Astrocyte (in vitro differentiated cells and primary cell): ENCODE results near the gene ATP2B2. TPM values are rescaled to one million over a fixed set of nuclear protein-coding genes. Genes with fewer than 3 reads are reported as not detected.

Experiments
- DNase-seq: peaks from one replicate; pipeline ENCODE4 v3.0.0-alpha.2; 2010; ENCODE audit warnings: low read depth
- FAIRE-seq: peaks from 2 replicates; lab custom pipeline; 2011; peaks lifted over from hg19 to GRCh38; lab: Jason Lieb, UNC
- H2AFZ ChIP-seq: 2 replicates; pipeline ENCODE4 v1.6.0; 2012; ENCODE audit warnings: low read depth, low read length, inconsistent platforms
- H3K27ac ChIP-seq: 2 replicates; pipeline ENCODE4 v1.5.1; 2011; ENCODE audit warnings: low read depth, low read length, inconsistent platforms
- H3K27me3 ChIP-seq: 2 replicates; pipeline ENCODE4 v1.6.0; 2011; ENCODE audit warnings: low read length, inconsistent platforms; ENCODE audit not compliant: insufficient read depth
- H3K36me3 ChIP-seq: 2 replicates; pipeline ENCODE4 v1.5.1; 2011; ENCODE audit warnings: low read length, inconsistent platforms; ENCODE audit not compliant: insufficient read depth
- H3K4me1 ChIP-seq: 2 replicates; pipeline ENCODE4 v1.5.1; 2011; ENCODE audit warnings: low read length, inconsistent platforms; ENCODE audit not compliant: insufficient read depth
- H3K4me2 ChIP-seq: 2 replicates; pipeline ENCODE4 v1.6.0; 2012; ENCODE audit warnings: low read length, inconsistent platforms
- H3K4me3 ChIP-seq: 2 replicates; pipeline ENCODE4 v1.5.1; 2011; ENCODE audit warnings: low read depth, mild to moderate bottlenecking, low read length, inconsistent platforms; ENCODE audit not compliant: insufficient read depth
- H3K79me2 ChIP-seq: 2 replicates; pipeline ENCODE4 v1.6.0; 2012; ENCODE audit warnings: mild to moderate bottlenecking, low read length, inconsistent platforms; ENCODE audit not compliant: insufficient read depth
- H3K9ac ChIP-seq: 2 replicates; pipeline ENCODE4 v1.6.0; 2012; ENCODE audit warnings: mild to moderate bottlenecking, low read length, inconsistent platforms
- H3K9me3 ChIP-seq: 2 replicates; pipeline ENCODE4 v1.5.1; 2012; ENCODE audit warnings: low read depth, mild to moderate bottlenecking, low read length, inconsistent platforms; ENCODE audit not compliant: insufficient read depth
- H4K20me1 ChIP-seq: 2 replicates; pipeline ENCODE4 v1.6.0; 2012; ENCODE audit warnings: low read length, inconsistent platforms; ENCODE audit not compliant: insufficient read depth
- H3K27ac Mint-ChIP-seq: one replicate; pipeline ENCODE4 v1.8.0; 2021; ENCODE audit warnings: mild to moderate bottlenecking, mixed read lengths; ENCODE audit not compliant: unreplicated experiment
- H3K27me3 Mint-ChIP-seq: one replicate; pipeline ENCODE4 v1.8.0; 2021; ENCODE audit warnings: low read depth, mixed read lengths; ENCODE audit not compliant: unreplicated experiment
- H3K36me3 Mint-ChIP-seq: one replicate; pipeline ENCODE4 v1.8.0; 2021; ENCODE audit warnings: low read depth, mixed read lengths; ENCODE audit not compliant: unreplicated experiment
- H3K4me1 Mint-ChIP-seq: one replicate; pipeline ENCODE4 v1.8.0; 2021; ENCODE audit warnings: low read depth, mixed read lengths; ENCODE audit not compliant: unreplicated experiment
- H3K4me3 Mint-ChIP-seq: one replicate; pipeline ENCODE4 v1.8.0; 2021; ENCODE audit warnings: mild to moderate bottlenecking, moderate library complexity, mixed read lengths; ENCODE audit not compliant: unreplicated experiment
- H3K9me3 Mint-ChIP-seq: one replicate; pipeline ENCODE4 v1.8.0; 2021; ENCODE audit warnings: mild to moderate bottlenecking, mixed read lengths; ENCODE audit not compliant: unreplicated experiment
- CTCF ChIP-seq: IDR thresholded peaks from 2 replicates; pipeline ENCODE4 v1.5.1; 2011; ENCODE audit warnings: low read depth, mild to moderate bottlenecking, inconsistent platforms, low read length, moderate library complexity; ENCODE audit not compliant: insufficient read depth
- EZH2 ChIP-seq: IDR thresholded peaks from 2 replicates; pipeline ENCODE4 v1.6.1; 2012; ENCODE audit warnings: mild to moderate bottlenecking, low read length, inconsistent platforms; ENCODE audit not compliant: insufficient read depth
- total RNA-seq: library from RNA; stranded (reverse); gene quantifications from 2 replicates; pipeline ENCODE4 v1.2.1, GENCODE V29; 2021

The ATP2B2 gene
- total RNA-seq, 1 donor from 2014 or later = 0.05 TPM

GRCh38 chr3:10399634-10400033, 105.8 kb downstream of the ATP2B2 start:
- H3K9ac ChIP-seq = no peak overlapping the region
- no peak overlapping the region for H3K4me3 Mint-ChIP-seq
- no peak overlapping the region for H2AFZ ChIP-seq
- no peak overlapping the region for H3K27ac Mint-ChIP-seq
- no peak for DNase-seq
- no peaks in the 10 kb centered on the region for H3K9me3 Mint-ChIP-seq
- no peaks in the 10 kb centered on the region for H4K20me1 ChIP-seq
- H3K27me3 Mint-ChIP-seq = peaks cover 66% of the 10 kb centered on the region
- H3K4me2 ChIP-seq = no peak overlapping the region
- no peak for TF ChIP-seq CTCF
- no peak for TF ChIP-seq EZH2
- H3K36me3 ChIP-seq = no peaks in the 10 kb centered on the region
- H3K27me3 ChIP-seq = peaks cover 2% of the 10 kb centered on the region
- H3K4me1 Mint-ChIP-seq = peaks cover 4% of the 10 kb centered on the region
- H3K79me2 ChIP-seq = no peaks in the 10 kb centered on the region
- no peaks in the 10 kb centered on the region for H3K36me3 Mint-ChIP-seq
- H3K9me3 ChIP-seq = no peaks in the 10 kb centered on the region
- no peak for FAIRE-seq
- no peak overlapping the region for H3K27ac ChIP-seq
- no peak overlapping the region for H3K4me3 ChIP-seq
- H3K4me1 ChIP-seq = peaks cover 5% of the 10 kb centered on the region

DNA sequence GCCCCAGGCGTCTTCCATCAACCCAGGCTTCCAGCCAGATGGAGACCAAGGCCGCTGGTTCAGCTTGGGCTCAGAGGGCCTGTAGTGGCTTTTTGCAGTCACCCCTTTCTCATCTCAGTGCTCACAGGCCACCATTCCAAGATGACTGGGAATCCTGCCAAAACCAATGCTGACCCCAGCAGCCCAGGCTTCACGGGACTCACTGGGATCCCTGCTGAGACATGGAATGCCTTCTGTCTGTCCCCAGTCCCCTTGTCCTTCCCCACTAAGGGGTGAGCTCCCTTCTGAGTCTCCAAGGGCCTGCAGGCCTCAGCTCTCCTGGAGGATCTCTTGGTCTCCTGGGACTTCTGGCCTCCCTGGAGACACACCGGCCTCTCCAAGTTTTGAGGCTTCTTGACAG, 107.0 kb downstream of the ATP2B2 start:
- Histone ChIP-seq H3K9ac (no peak overlapping the region), H3K27me3 (no peaks in the 10 kb centered on the region), H2AFZ (no peak overlapping the region), H3K79me2 (no peaks in the 10 kb centered on the region), H3K36me3 (no peaks in the 10 kb centered on the region), H3K4me1 (peaks cover 5% of the 10 kb centered on the region), H4K20me1 (no peaks in the 10 kb centered on the region), H3K4me2 (no peak overlapping the region), H3K4me3 (no peak overlapping the region), H3K27ac (no peak overlapping the region), H3K9me3 (no peaks in the 10 kb centered on the region)
- Mint-ChIP-seq H3K36me3 (no peaks in the 10 kb centered on the region), H3K27ac (no peak overlapping the region), H3K9me3 (no peaks in the 10 kb centered on the region), H3K27me3 (peaks cover 67% of the 10 kb centered on the region), H3K4me1 (peaks cover 4% of the 10 kb centered on the region), H3K4me3 (no peak overlapping the region)
- DNase-seq = no peak
- TF ChIP-seq EZH2 (no peak), CTCF (no peak)
- no peak for FAIRE-seq

GRCh38 chr3:10397879-10398278, 107.5 kb downstream of the ATP2B2 start:
- Histone ChIP-seq H3K4me1 (peaks cover 5% of the 10 kb centered on the region), H4K20me1 (no peaks in the 10 kb centered on the region), H3K79me2 (no peaks in the 10 kb centered on the region), H3K4me3 (no peak overlapping the region), H3K36me3 (no peaks in the 10 kb centered on the region), H3K9me3 (no peaks in the 10 kb centered on the region), H3K27ac (no peak overlapping the region), H2AFZ (no peak overlapping the region), H3K4me2 (no peak overlapping the region), H3K9ac (no peak overlapping the region), H3K27me3 (no peaks in the 10 kb centered on the region)
- Mint-ChIP-seq H3K4me1 (peaks cover 4% of the 10 kb centered on the region), H3K4me3 (no peak overlapping the region), H3K27ac (no peak overlapping the region), H3K36me3 (no peaks in the 10 kb centered on the region), H3K27me3 (peaks cover 72% of the 10 kb centered on the region), H3K9me3 (no peaks in the 10 kb centered on the region)
- no peak for DNase-seq
- FAIRE-seq = no peak
- TF ChIP-seq EZH2 (no peak), CTCF (no peak)
